GOT3 (cell line): ENCODE data around the gene SNN.

Experiments used
- DNase-seq: peaks from one replicate; lab custom pipeline; 2025; ENCODE audit warnings: mixed read lengths; lab: John Stamatoyannopoulos, UW

The SNN gene

GRCh38 chr16:11635113-11635652 lies 33.1 kb upstream of the SNN start:
- no peak for DNase-seq

- no peak for DNase-seq
Observed at GRCh38 chr16:11635679-11636171, 32.5 kb upstream of the SNN start.

GRCh38 chr16:11636172-11636721 lies 32.0 kb upstream of the SNN start:
- no peak for DNase-seq

- DNase-seq: no peak
Observed at GRCh38 chr16:11637320-11637719, 30.9 kb upstream of the SNN start.

- no peak for DNase-seq
Observed at GRCh38 chr16:11638140-11638539, 30.1 kb upstream of the SNN start.

- no peak for DNase-seq
Observed at GRCh38 chr16:11639008-11639562, 29.2 kb upstream of the SNN start.

GRCh38 chr16:11639925-11640899 lies 28.0 kb upstream of the SNN start:
- peak; percentile 85 for DNase-seq

GRCh38 chr16:11640987-11641817 lies 27.1 kb upstream of the SNN start:
- DNase-seq: no peak

GRCh38 chr16:11642765-11643116 lies 25.5 kb upstream of the SNN start:
- DNase-seq: no peak

- DNase-seq: no peak
Observed at GRCh38 chr16:11649276-11649675, 19.0 kb upstream of the SNN start.

- DNase-seq: no peak
Observed at GRCh38 chr16:11650641-11651591, 17.3 kb upstream of the SNN start.

- DNase-seq: no peak
Observed at GRCh38 chr16:11651796-11652195, 16.5 kb upstream of the SNN start.

- DNase-seq: no peak
Observed at GRCh38 chr16:11655655-11656054, 12.6 kb upstream of the SNN start.

GRCh38 chr16:11657556-11657955 lies 10.7 kb upstream of the SNN start:
- no peak for DNase-seq

GRCh38 chr16:11658896-11659708 lies 9.2 kb upstream of the SNN start:
- DNase-seq: no peak

GRCh38 chr16:11660565-11660964 lies 7.7 kb upstream of the SNN start:
- DNase-seq: no peak

GRCh38 chr16:11662582-11662981 lies 5.7 kb upstream of the SNN start:
- DNase-seq: no peak

GRCh38 chr16:11665071-11665491 lies 3.2 kb upstream of the SNN start:
- DNase-seq: no peak

- no peak for DNase-seq
Observed at GRCh38 chr16:11666103-11667055, 1.9 kb upstream of the SNN start.
